Right cardiac atrium (tissue), 5 donors: Measurements from ENCODE around the gene PRKD2. TPM values are rescaled to one million over a fixed set of nuclear protein-coding genes. Genes with fewer than 3 reads are reported as not detected.

Source experiments
- ATAC-seq, 2 donors: fragments of 200-7000 bp; cut with Tn5 transposase; one replicate each; pipeline versions ENCODE4 v1.8.0 to v1.9.1; 2020; ENCODE audit warnings: moderate library complexity in 2 of 2, mild to moderate bottlenecking in 1 of 2
- DNase-seq, 3 donors: peaks; one replicate each; pipeline ENCODE4 v3.0.0-alpha.2; 2020
- H3K27ac ChIP-seq: one replicate; pipeline ENCODE4 v1.5.1; 2013; ENCODE audit warnings: mild to moderate bottlenecking, low read length, control low read depth, moderate library complexity
- H3K27me3 ChIP-seq: one replicate; pipeline ENCODE4 v1.6.1; 2013; ENCODE audit not compliant: control insufficient read depth, insufficient read depth
- H3K4me1 ChIP-seq: one replicate; pipeline ENCODE4 v1.6.1; 2013; ENCODE audit warnings: low read length; ENCODE audit not compliant: control insufficient read depth, insufficient read depth
- H3K4me3 ChIP-seq: one replicate; pipeline ENCODE4 v1.5.1; 2013; ENCODE audit warnings: low read length, control low read depth
- H3K9me3 ChIP-seq: one replicate; pipeline ENCODE4 v1.6.1; 2013; ENCODE audit warnings: low read length; ENCODE audit not compliant: control insufficient read depth
- WGBS: extraction: QIAGEN DNeasy Blood & Tissue Kit; methylation state at CpG from one replicate; pipeline ENCODE4 v1.1.7; 2013; 5-methylcytosine and 5-hydroxymethylcytosine counted together
- intact Hi-C, 4 donors: fragments of 100-400 bp; cut with DNase I; formaldehyde crosslinking; loops; one replicate each; pipeline versions ENCODE4 v1.11.0 to v1.14.0; 2022 to 2023
- polyA plus RNA-seq: library from polyadenylated mRNA; stranded (reverse); fragments of 200-250 nt; gene quantifications from one replicate; pipeline ENCODE4 v1.2.3, GENCODE V29; 2013
- total RNA-seq, 4 donors: library from RNA; stranded (reverse); fragmentation: NEBNext Ultra II Directional; extraction: Animal tissue kit (Norgen Biotek cat#: 25700); gene quantifications; one replicate each; pipeline ENCODE4 v1.2.1, GENCODE V29; 2021
- donor health status: healthy with polysubstance abuse.
- donor health status: DM: no; HTN: yes; CAD: no.
- donor health status: DM: no; HTN: no; CAD: no.
- donor health status: DM: no; HTN: yes; CAD: no; lungs with severe emphysema.
- donor health status: DM: yes; HTN: yes; CAD: no.

PRKD2 gene
- total and polyA plus RNA-seq, 5 donors, result 11.3 to 16.6 (median 14.7) TPM

GRCh38 chr19:46755077-46755852 is 38.4 kb upstream of the PRKD2 start:
- no peak overlapping the region for H3K4me3 ChIP-seq
- DNase-seq (peak; percentile 51 to 72 (median 71)), ATAC-seq (peak; percentile 27 to 50)
- WGBS, result 72% methylated on average over 39 of the region's 39 CpGs
- intact Hi-C loops, result loop anchor here in 3 of 4 donors (10.0 kb wide), 2 partner anchors 230 to 240 kb away; no protein-coding TSS in a partner anchor
- H3K27ac ChIP-seq, result no peak overlapping the region
- no peaks in the 10 kb centered on the region for H3K27me3 ChIP-seq
- H3K9me3 ChIP-seq, result no peaks in the 10 kb centered on the region
- H3K4me1 ChIP-seq, result no peaks in the 10 kb centered on the region

GRCh38 chr19:46753420-46754155 is 36.7 kb upstream of the PRKD2 start:
- H3K27me3 ChIP-seq, result no peaks in the 10 kb centered on the region
- no peaks in the 10 kb centered on the region for H3K9me3 ChIP-seq
- ATAC-seq (no peak), DNase-seq (peak in 2 of 3 donors; percentile 68 to 78)
- intact Hi-C loops, result loop anchor here in 3 of 4 donors (10.0 kb wide), 2 partner anchors 231 to 241 kb away; no protein-coding TSS in a partner anchor
- no peak overlapping the region for H3K27ac ChIP-seq
- no peaks in the 10 kb centered on the region for H3K4me1 ChIP-seq
- no peak overlapping the region for H3K4me3 ChIP-seq
- WGBS, result 31% methylated on average over 4 of the region's 4 CpGs

- Histone ChIP-seq H3K27me3 (no peaks in the 10 kb centered on the region), H3K4me3 (no peak overlapping the region), H3K4me1 (peaks cover 3% of the 10 kb centered on the region), H3K27ac (no peak overlapping the region), H3K9me3 (no peaks in the 10 kb centered on the region)
- DNase-seq, result peak in 2 of 3 donors; percentile 70 to 89
- WGBS, result 87% methylated on average over 21 of the region's 21 CpGs
- intact Hi-C loops, result no loop called here
- ATAC-seq, result no peak
Observed at GRCh38 chr19:46748325-46749109, 31.6 kb upstream of the PRKD2 start.

GRCh38 chr19:46746281-46747057 is 29.6 kb upstream of the PRKD2 start, which contains the start of gene STRN4:
Gene STRN4 (minus strand): TSS chr19:46746450. CDS start chr19:46746430, 20 bp downstream.
- Histone ChIP-seq H3K9me3 (no peaks in the 10 kb centered on the region), H3K4me1 (peaks cover 3% of the 10 kb centered on the region), H3K4me3 (peak within 1 kb of the TSS; percentile 97), H3K27ac (peak within 1 kb of the TSS; percentile 77), H3K27me3 (no peaks in the 10 kb centered on the region)
- intact Hi-C loops, result no loop called here
- DNase-seq, result peak; percentile 55 to 87 (median 85)
- ATAC-seq, result peak; percentile 72 to 79
- 1% methylated on average over 61 of the region's 74 CpGs for WGBS

- under 1% methylated on average over 68 of the region's 68 CpGs for WGBS
- Histone ChIP-seq H3K9me3 (no peaks in the 10 kb centered on the region), H3K4me3 (peak within 1 kb of the TSS; percentile 97), H3K4me1 (peaks cover 3% of the 10 kb centered on the region), H3K27me3 (no peaks in the 10 kb centered on the region), H3K27ac (peak within 1 kb of the TSS; percentile 77)
- DNase-seq (peak in 2 of 3 donors; percentile 72), ATAC-seq (peak; percentile 54 to 62)
- intact Hi-C loops, result no loop called here
Observed at GRCh38 chr19:46745521-46746280, 28.8 kb upstream of the PRKD2 start, which contains the start of gene FKRP. Gene FKRP (plus strand): TSS chr19:46746057. CDS start chr19:46755451, 9,394 bp downstream.

- 20% methylated on average over 8 of the region's 8 CpGs for WGBS
- DNase-seq, result no peak
- H3K4me3 ChIP-seq, result peak overlapping the region; percentile 97
- no peak overlapping the region for H3K27ac ChIP-seq
- intact Hi-C loops, result no loop called here
- no peaks in the 10 kb centered on the region for H3K27me3 ChIP-seq
- peaks cover 7% of the 10 kb centered on the region for H3K4me1 ChIP-seq
- peak in 1 of 2 donors; percentile 9 for ATAC-seq
- H3K9me3 ChIP-seq, result no peaks in the 10 kb centered on the region
Observed at GRCh38 chr19:46745030-46745429, 28.1 kb upstream of the PRKD2 start.

- intact Hi-C loops, result no loop called here
Observed at GRCh38 chr19:46744005-46744691, 27.2 kb upstream of the PRKD2 start.

GRCh38 chr19:46742926-46743480 is 26.1 kb upstream of the PRKD2 start:
- intact Hi-C loops, result no loop called here
- WGBS, result 60% methylated on average over 4 of the region's 4 CpGs
- ATAC-seq (no peak), DNase-seq (no peak)
- no peak overlapping the region for H3K27ac ChIP-seq
- H3K27me3 ChIP-seq, result no peaks in the 10 kb centered on the region
- H3K4me3 ChIP-seq, result no peak overlapping the region
- peaks cover 16% of the 10 kb centered on the region for H3K4me1 ChIP-seq
- H3K9me3 ChIP-seq, result no peaks in the 10 kb centered on the region

More at GRCh38 chr19:46744005-46744691, 27.2 kb upstream of the PRKD2 start:
- Histone ChIP-seq H3K4me3 (no peak overlapping the region), H3K4me1 (peaks cover 11% of the 10 kb centered on the region), H3K27me3 (no peaks in the 10 kb centered on the region), H3K27ac (no peak overlapping the region), H3K9me3 (no peaks in the 10 kb centered on the region)
- DNase-seq (no peak), ATAC-seq (no peak)
- 85% methylated on average over 12 of the region's 12 CpGs for WGBS

- Histone ChIP-seq H3K4me1 (peaks cover 23% of the 10 kb centered on the region), H3K27ac (no peak overlapping the region), H3K9me3 (no peaks in the 10 kb centered on the region), H3K4me3 (no peak overlapping the region), H3K27me3 (no peaks in the 10 kb centered on the region)
- peak in 1 of 3 donors; percentile 56 for DNase-seq
- intact Hi-C loops, result no loop called here
- ATAC-seq, result no peak
- 82% methylated on average over 17 of the region's 17 CpGs for WGBS
Observed at GRCh38 chr19:46741447-46741846, 24.5 kb upstream of the PRKD2 start.
